Vagina (tissue), 2 donors: ENCODE data around the gene DPY19L1. TPM values are rescaled to one million over a fixed set of nuclear protein-coding genes. Genes with fewer than 3 reads are reported as not detected.

Source experiments
- DNase-seq, 2 donors: peaks; one replicate each; pipeline ENCODE4 v3.0.0-alpha.2; 2017; ENCODE audit errors: extremely low spot score in 2 of 2
- H3K27ac ChIP-seq: fragments of 200-600 bp; sonication (generic); one replicate; pipeline ENCODE4 v1.5.1; 2019
- H3K27me3 ChIP-seq: fragments of 200-600 bp; sonication (generic); one replicate; pipeline ENCODE4 v1.5.1; 2019
- H3K36me3 ChIP-seq, 2 donors: fragments of 200-600 bp; sonication (generic); one replicate each; pipeline ENCODE4 v1.5.1; 2017 to 2019
- H3K4me1 ChIP-seq: fragments of 200-600 bp; sonication (generic); one replicate; pipeline ENCODE4 v1.5.1; 2019
- H3K4me3 ChIP-seq, 2 donors: fragments of 200-600 bp; sonication (generic); 1 replicate in 1 of 2; 2 replicates in 1 of 2; pipeline ENCODE4 v1.5.1; 2016 to 2019
- H3K9me3 ChIP-seq: fragments of 200-600 bp; sonication (generic); one replicate; pipeline ENCODE4 v1.5.1; 2019
- POLR2A ChIP-seq, 2 donors: fragments of 450-650 bp; IDR thresholded peaks; one replicate each; pipeline ENCODE4 v1.6.1; 2017; ENCODE audit warnings: antibody characterized with exemption in 2 of 2, mild to moderate bottlenecking in 2 of 2, moderate library complexity in 2 of 2
- POLR2AphosphoS5 ChIP-seq, 2 donors: sonication (generic); formaldehyde crosslinking; IDR thresholded peaks; one replicate each; pipeline ENCODE4 v1.9.0; 2017; ENCODE audit warnings: antibody characterized with exemption in 2 of 2, mild to moderate bottlenecking in 2 of 2, low read depth in 1 of 2; ENCODE audit not compliant: insufficient read depth in 1 of 2
- intact Hi-C: fragments of 100-400 bp; cut with DNase I; formaldehyde crosslinking; loops from one replicate; pipeline ENCODE4 v1.15.1; 2023
- total RNA-seq: library from RNA; depleted of rRNA; stranded (reverse); fragments of >200 nt; gene quantifications from one replicate; pipeline ENCODE4 v1.2.3, GENCODE V29; 2016
- TF ChIP-seq, protein P1 (sequence below), 3 experiments: fragments of 450-650 bp in 2 of 3; fragments of 200-600 bp in 1 of 3; sonication (generic) in 1 of 3; IDR thresholded peaks; one replicate each; pipeline ENCODE4 v1.5.1; 2017 to 2019; ENCODE audit warnings: antibody characterized with exemption in 3 of 3, mild to moderate bottlenecking in 2 of 3, moderate library complexity in 2 of 3

DPY19L1 gene
- total RNA-seq, 1 donor from 2014 or later: 11.3 TPM

DNA sequence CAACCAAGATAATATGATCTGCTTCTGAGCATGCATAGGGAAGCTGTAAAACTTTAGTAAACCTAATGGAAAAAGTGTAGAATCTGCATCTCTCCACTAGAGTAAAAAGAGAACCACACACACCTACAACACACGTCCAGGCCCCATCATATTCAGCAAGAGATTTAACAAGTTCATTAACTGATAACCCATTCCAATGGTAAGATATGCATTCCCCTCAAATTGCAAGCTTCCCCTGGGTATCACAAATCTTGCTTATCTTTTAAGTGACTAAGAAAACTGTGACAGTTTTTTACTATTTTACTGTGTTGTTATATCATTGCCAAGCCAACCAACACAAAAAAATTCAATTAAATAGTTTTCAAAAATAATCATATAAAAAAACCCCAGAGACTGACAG, 8.0 kb downstream of the DPY19L1 start:
- Histone ChIP-seq H3K9me3 (no peaks in the 10 kb centered on the region), H3K27ac (no peak overlapping the region), H3K4me1 (no peaks in the 10 kb centered on the region), H3K27me3 (no peaks in the 10 kb centered on the region), H3K4me3 (no peak overlapping the region), H3K36me3 (no peaks in the 10 kb centered on the region)
- DNase-seq: no peak
- intact Hi-C loops: no loop called here
- TF ChIP-seq POLR2AphosphoS5 (IDR thresholded peaks at IDR 0.05; ENCODE audit: insufficient read depth in 1 of 2, low read depth in 1 of 2): no peak
- TF ChIP-seq, protein P1, sequence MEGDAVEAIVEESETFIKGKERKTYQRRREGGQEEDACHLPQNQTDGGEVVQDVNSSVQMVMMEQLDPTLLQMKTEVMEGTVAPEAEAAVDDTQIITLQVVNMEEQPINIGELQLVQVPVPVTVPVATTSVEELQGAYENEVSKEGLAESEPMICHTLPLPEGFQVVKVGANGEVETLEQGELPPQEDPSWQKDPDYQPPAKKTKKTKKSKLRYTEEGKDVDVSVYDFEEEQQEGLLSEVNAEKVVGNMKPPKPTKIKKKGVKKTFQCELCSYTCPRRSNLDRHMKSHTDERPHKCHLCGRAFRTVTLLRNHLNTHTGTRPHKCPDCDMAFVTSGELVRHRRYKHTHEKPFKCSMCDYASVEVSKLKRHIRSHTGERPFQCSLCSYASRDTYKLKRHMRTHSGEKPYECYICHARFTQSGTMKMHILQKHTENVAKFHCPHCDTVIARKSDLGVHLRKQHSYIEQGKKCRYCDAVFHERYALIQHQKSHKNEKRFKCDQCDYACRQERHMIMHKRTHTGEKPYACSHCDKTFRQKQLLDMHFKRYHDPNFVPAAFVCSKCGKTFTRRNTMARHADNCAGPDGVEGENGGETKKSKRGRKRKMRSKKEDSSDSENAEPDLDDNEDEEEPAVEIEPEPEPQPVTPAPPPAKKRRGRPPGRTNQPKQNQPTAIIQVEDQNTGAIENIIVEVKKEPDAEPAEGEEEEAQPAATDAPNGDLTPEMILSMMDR (IDR thresholded peaks at IDR 0.05): no peak
- TF ChIP-seq POLR2A (IDR thresholded peaks at IDR 0.05): no peak

DNA sequence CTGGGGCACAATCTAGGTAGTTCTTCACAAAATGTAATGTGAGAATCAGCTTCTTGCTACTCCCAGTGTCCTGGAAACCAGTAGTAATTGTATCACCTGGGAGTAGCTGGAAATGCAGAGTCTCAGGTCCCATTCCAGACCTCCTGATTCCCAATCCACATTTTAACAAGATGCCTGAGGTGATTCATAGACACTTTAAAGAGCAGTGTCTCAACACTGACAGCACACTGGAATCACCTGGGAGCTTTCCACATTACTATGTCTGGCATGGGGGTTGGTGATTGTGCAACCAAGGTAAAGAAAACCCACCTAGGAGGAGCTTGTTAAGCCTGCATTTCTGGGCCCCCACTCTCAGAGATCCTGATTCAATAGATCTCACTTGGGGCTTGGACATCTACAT, 11.1 kb downstream of the DPY19L1 start:
- intact Hi-C loops: no loop called here
- no peaks in the 10 kb centered on the region for H3K9me3 ChIP-seq
- DNase-seq: no peak
- H3K36me3 ChIP-seq: no peaks in the 10 kb centered on the region
- no peak overlapping the region for H3K27ac ChIP-seq
- no peaks in the 10 kb centered on the region for H3K27me3 ChIP-seq
- TF ChIP-seq POLR2AphosphoS5 (IDR thresholded peaks at IDR 0.05; ENCODE audit: insufficient read depth in 1 of 2, low read depth in 1 of 2) (no peak), POLR2A (IDR thresholded peaks at IDR 0.05) (no peak)
- TF ChIP-seq, protein P1 (IDR thresholded peaks at IDR 0.05): no peak
- H3K4me3 ChIP-seq: no peak overlapping the region
- H3K4me1 ChIP-seq: no peaks in the 10 kb centered on the region

DNA sequence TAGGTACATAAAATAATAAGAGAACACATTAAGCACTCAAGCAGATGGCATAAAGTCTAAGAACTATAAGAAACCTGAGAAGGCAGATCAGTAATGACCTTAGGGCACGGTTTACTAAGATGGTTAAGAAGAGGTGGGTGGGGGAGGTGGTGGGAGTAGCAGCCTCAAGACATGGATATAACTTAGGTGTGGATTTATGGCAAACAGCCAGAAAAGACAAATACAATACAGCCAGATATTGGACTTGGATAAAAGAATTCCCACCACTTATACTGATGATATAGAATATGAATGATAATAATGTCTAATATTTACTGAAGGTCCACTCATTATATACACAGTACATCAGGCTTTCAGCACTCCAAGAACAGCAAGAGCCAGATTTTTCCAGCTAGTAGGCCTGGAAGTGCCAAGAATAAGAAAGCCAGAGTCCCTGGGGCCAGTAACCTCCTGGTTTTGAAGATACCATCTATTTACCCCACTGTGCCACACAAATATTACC, 11.9 kb downstream of the DPY19L1 start:
- Histone ChIP-seq H3K4me1 (no peaks in the 10 kb centered on the region), H3K9me3 (no peaks in the 10 kb centered on the region), H3K27ac (no peak overlapping the region), H3K27me3 (no peaks in the 10 kb centered on the region), H3K36me3 (no peaks in the 10 kb centered on the region), H3K4me3 (no peak overlapping the region)
- TF ChIP-seq POLR2AphosphoS5 (IDR thresholded peaks at IDR 0.05; ENCODE audit: insufficient read depth in 1 of 2, low read depth in 1 of 2) (no peak), POLR2A (IDR thresholded peaks at IDR 0.05) (no peak)
- TF ChIP-seq, protein P1 (IDR thresholded peaks at IDR 0.05): no peak
- DNase-seq: no peak
- intact Hi-C loops: no loop called here

DNA sequence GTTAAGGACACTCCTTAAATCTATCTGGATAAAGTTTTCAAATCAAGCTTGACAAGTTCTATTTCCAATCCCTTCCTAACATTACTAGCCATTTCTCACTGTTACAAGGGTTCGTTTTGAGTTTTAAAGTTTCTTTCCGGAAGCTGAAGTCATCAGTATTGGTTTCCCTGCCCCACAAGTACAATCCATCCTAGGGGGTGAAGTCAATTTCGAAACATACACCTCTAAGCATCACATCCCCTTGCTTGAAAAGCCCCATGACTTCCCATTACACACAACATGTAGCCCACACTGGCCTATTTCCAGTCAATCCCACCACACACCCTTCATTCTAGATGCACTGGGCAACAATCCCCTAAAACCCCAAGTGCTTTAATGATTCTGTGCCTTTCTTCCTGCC, 13.0 kb downstream of the DPY19L1 start:
- TF ChIP-seq POLR2AphosphoS5 (IDR thresholded peaks at IDR 0.05; ENCODE audit: insufficient read depth in 1 of 2, low read depth in 1 of 2): no peak
- TF ChIP-seq POLR2A (IDR thresholded peaks at IDR 0.05): no peak
- TF ChIP-seq, protein P1 (IDR thresholded peaks at IDR 0.05): no peak
- no peaks in the 10 kb centered on the region for H3K9me3 ChIP-seq
- intact Hi-C loops: loop anchor here (5.0 kb wide), 1 partner anchor 1157 kb away; no protein-coding TSS in a partner anchor

DNA sequence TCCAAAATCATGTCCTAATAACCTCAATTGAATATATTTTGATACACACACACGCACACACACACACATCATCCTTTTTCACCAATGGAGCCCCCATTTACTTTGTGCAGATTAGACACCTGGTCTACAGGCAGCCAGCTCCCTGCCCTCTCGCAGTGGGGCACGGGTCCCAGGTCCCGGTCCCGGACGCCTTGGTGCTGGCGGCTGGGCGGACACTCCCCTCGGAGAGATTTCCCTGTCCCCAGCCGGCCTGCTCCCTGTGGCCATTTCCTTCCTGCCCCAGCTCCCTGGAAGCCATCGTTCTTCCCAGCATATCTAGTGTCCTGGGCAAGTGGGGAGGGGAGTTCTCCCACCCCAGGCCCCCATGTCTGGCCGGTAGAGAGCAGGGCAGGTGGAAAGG, 14.6 kb downstream of the DPY19L1 start:
- intact Hi-C loops: loop anchor here (5.0 kb wide), 1 partner anchor 1155 kb away; no protein-coding TSS in a partner anchor

More for the DNA sequence above, 13.0 kb downstream of the DPY19L1 start:
- H3K4me3 ChIP-seq: no peak overlapping the region
- H3K4me1 ChIP-seq: no peaks in the 10 kb centered on the region
- no peak for DNase-seq
- no peak overlapping the region for H3K27ac ChIP-seq
- no peaks in the 10 kb centered on the region for H3K27me3 ChIP-seq
- no peaks in the 10 kb centered on the region for H3K36me3 ChIP-seq

More for the DNA sequence above, 14.6 kb downstream of the DPY19L1 start:
- Histone ChIP-seq H3K9me3 (no peaks in the 10 kb centered on the region), H3K4me1 (no peaks in the 10 kb centered on the region), H3K27me3 (no peaks in the 10 kb centered on the region), H3K36me3 (no peaks in the 10 kb centered on the region), H3K4me3 (no peak overlapping the region), H3K27ac (no peak overlapping the region)
- TF ChIP-seq, protein P1 (IDR thresholded peaks at IDR 0.05): no peak
- TF ChIP-seq POLR2A (IDR thresholded peaks at IDR 0.05) (no peak), POLR2AphosphoS5 (IDR thresholded peaks at IDR 0.05; ENCODE audit: insufficient read depth in 1 of 2, low read depth in 1 of 2) (no peak)
- DNase-seq: no peak
